Measurements from ENCODE around the gene OR2T11. TPM values are rescaled to one million over a fixed set of nuclear protein-coding genes. Genes with fewer than 3 reads are reported as not detected.

Gene OR2T11
- total RNA-seq, 1 experiment from 2014 or later, result not detected

GRCh38 chr1:248627971-248628844 is 6.7 kb downstream of the OR2T11 start:
- H3K27ac ChIP-seq (ENCODE audit: low read depth, low read length, poor library complexity, severe bottlenecking), result no peak overlapping the region
- intact Hi-C loops (cut with micrococcal nuclease; ENCODE audit: unreplicated experiment), result no loop called here
- no TSS peak for BruUV-seq (replicated peaks)
- H3K4me3 ChIP-seq (ENCODE audit: low read depth, low read length, poor library complexity, severe bottlenecking), result no peak overlapping the region
- no peak for DNase-seq (ENCODE audit: low spot score)
- H3K36me3 ChIP-seq (ENCODE audit: insufficient read depth, low read length, poor library complexity, severe bottlenecking), result no peaks in the 10 kb centered on the region
- CTCF ChIA-PET, result no interaction called here
- H3K27me3 ChIP-seq (replicated peaks; ENCODE audit: insufficient read depth, low read depth, low read length, poor library complexity), result no peaks in the 10 kb centered on the region
- POLR2A ChIA-PET (ENCODE audit: low non-redundant PET), result no interaction called here
- H3K9me3 ChIP-seq (ENCODE audit: low read depth, low read length, poor library complexity, severe bottlenecking), result no peaks in the 10 kb centered on the region
- no peak for TF ChIP-seq EZH2 (IDR thresholded peaks at IDR 0.05; ENCODE audit: borderline replicate concordance, low read depth, low read length, poor library complexity, severe bottlenecking)
- no peak for TF ChIP-seq CTCF (conservative IDR thresholded peaks at IDR 0.05; ENCODE audit: low read depth, low read length)
- H3K4me1 ChIP-seq (ENCODE audit: insufficient read depth, low read length, poor library complexity, severe bottlenecking), result peaks cover 19% of the 10 kb centered on the region

GRCh38 chr1:248625971-248626370 is 8.9 kb downstream of the OR2T11 start:
- Histone ChIP-seq H3K4me3 (ENCODE audit: low read depth, low read length, poor library complexity, severe bottlenecking) (no peak overlapping the region), H3K4me1 (ENCODE audit: insufficient read depth, low read length, poor library complexity, severe bottlenecking) (peaks cover 23% of the 10 kb centered on the region), H3K9me3 (ENCODE audit: low read depth, low read length, poor library complexity, severe bottlenecking) (no peaks in the 10 kb centered on the region), H3K27ac (ENCODE audit: low read depth, low read length, poor library complexity, severe bottlenecking) (no peak overlapping the region), H3K36me3 (ENCODE audit: insufficient read depth, low read length, poor library complexity, severe bottlenecking) (no peaks in the 10 kb centered on the region), H3K27me3 (replicated peaks; ENCODE audit: insufficient read depth, low read depth, low read length, poor library complexity) (no peaks in the 10 kb centered on the region)
- TF ChIP-seq EZH2 (IDR thresholded peaks at IDR 0.05; ENCODE audit: borderline replicate concordance, low read depth, low read length, poor library complexity, severe bottlenecking), result no peak
- BruUV-seq (replicated peaks), result no TSS peak
- POLR2A ChIA-PET (ENCODE audit: low non-redundant PET), result no interaction called here
- intact Hi-C loops (cut with micrococcal nuclease; ENCODE audit: unreplicated experiment), result no loop called here
- DNase-seq (ENCODE audit: low spot score), result no peak
- CTCF ChIA-PET, result no interaction called here

- no peak for DNase-seq (ENCODE audit: low spot score)
- Histone ChIP-seq H3K9me3 (ENCODE audit: low read depth, low read length, poor library complexity, severe bottlenecking) (no peaks in the 10 kb centered on the region), H3K4me3 (ENCODE audit: low read depth, low read length, poor library complexity, severe bottlenecking) (no peak overlapping the region), H3K36me3 (ENCODE audit: insufficient read depth, low read length, poor library complexity, severe bottlenecking) (no peaks in the 10 kb centered on the region), H3K4me1 (ENCODE audit: insufficient read depth, low read length, poor library complexity, severe bottlenecking) (peaks cover 17% of the 10 kb centered on the region), H3K27me3 (replicated peaks; ENCODE audit: insufficient read depth, low read depth, low read length, poor library complexity) (no peaks in the 10 kb centered on the region), H3K27ac (ENCODE audit: low read depth, low read length, poor library complexity, severe bottlenecking) (no peak overlapping the region)
- CTCF ChIA-PET, result no interaction called here
- no peak for TF ChIP-seq EZH2 (IDR thresholded peaks at IDR 0.05; ENCODE audit: borderline replicate concordance, low read depth, low read length, poor library complexity, severe bottlenecking)
- TF ChIP-seq CTCF (conservative IDR thresholded peaks at IDR 0.05; ENCODE audit: low read depth, low read length), result no peak
- intact Hi-C loops (cut with micrococcal nuclease; ENCODE audit: unreplicated experiment), result no loop called here
- POLR2A ChIA-PET (ENCODE audit: low non-redundant PET), result no interaction called here
- BruUV-seq (replicated peaks), result no TSS peak
Observed at GRCh38 chr1:248625166-248625565, 9.7 kb downstream of the OR2T11 start.

All from A673 (cell line).